Measurements from ENCODE around the gene DOCK10. TPM values are rescaled to one million over a fixed set of nuclear protein-coding genes. Genes with fewer than 3 reads are reported as not detected.

The DOCK10 gene
- total RNA-seq, 4 donors from 2014 or later = 3.8 to 33.2 (median 12.3) TPM

- H3K9me3 ChIP-seq = no peaks in the 10 kb centered on the region
- no peaks in the 10 kb centered on the region for H3K4me1 ChIP-seq
- TF ChIP-seq CTCF (IDR thresholded peaks at IDR 0.05) (no peak), POLR2A (IDR thresholded peaks at IDR 0.05) (no peak)
- DNase-seq = no peak
- H3K36me3 ChIP-seq = no peaks in the 10 kb centered on the region
- no peaks in the 10 kb centered on the region for H3K27me3 ChIP-seq
- H3K4me3 ChIP-seq = no peak overlapping the region
- H3K27ac ChIP-seq = no peak overlapping the region
- intact Hi-C loops (cut with DNase I; ENCODE audit: low total_unique reads) = no loop called here
Observed at GRCh38 chr2:224757934-224758548, 284.2 kb downstream of the DOCK10 start.

GRCh38 chr2:224753743-224754540 lies 288.3 kb downstream of the DOCK10 start:
- no peaks in the 10 kb centered on the region for H3K4me1 ChIP-seq
- H3K27ac ChIP-seq = no peak overlapping the region
- no peak overlapping the region for H3K4me3 ChIP-seq
- no peaks in the 10 kb centered on the region for H3K36me3 ChIP-seq
- no peak for DNase-seq
- H3K9me3 ChIP-seq = no peaks in the 10 kb centered on the region
- no peaks in the 10 kb centered on the region for H3K27me3 ChIP-seq
- no peak for TF ChIP-seq CTCF (IDR thresholded peaks at IDR 0.05)
- intact Hi-C loops (cut with DNase I; ENCODE audit: low total_unique reads) = no loop called here

- Histone ChIP-seq H3K36me3 (no peaks in the 10 kb centered on the region), H3K27me3 (no peaks in the 10 kb centered on the region), H3K27ac (no peak overlapping the region), H3K9me3 (no peaks in the 10 kb centered on the region), H3K4me1 (no peaks in the 10 kb centered on the region), H3K4me3 (no peak overlapping the region)
- no peak for DNase-seq
- TF ChIP-seq CTCF (IDR thresholded peaks at IDR 0.05) = no peak
- TF ChIP-seq POLR2A (IDR thresholded peaks at IDR 0.05) = no peak
- intact Hi-C loops (cut with DNase I; ENCODE audit: low total_unique reads) = no loop called here
Observed at GRCh38 chr2:224751996-224752698, 290.1 kb downstream of the DOCK10 start.

GRCh38 chr2:224749136-224749535 lies 293.1 kb downstream of the DOCK10 start:
- intact Hi-C loops (cut with DNase I; ENCODE audit: low total_unique reads) = no loop called here
- Histone ChIP-seq H3K4me1 (no peaks in the 10 kb centered on the region), H3K4me3 (no peak overlapping the region), H3K27ac (no peak overlapping the region), H3K36me3 (no peaks in the 10 kb centered on the region), H3K27me3 (no peaks in the 10 kb centered on the region), H3K9me3 (no peaks in the 10 kb centered on the region)
- TF ChIP-seq POLR2A (IDR thresholded peaks at IDR 0.05) = no peak
- TF ChIP-seq CTCF (IDR thresholded peaks at IDR 0.05) = no peak
- DNase-seq = no peak

GRCh38 chr2:224747765-224748164 lies 294.5 kb downstream of the DOCK10 start:
- H3K27me3 ChIP-seq = no peaks in the 10 kb centered on the region
- no peak for DNase-seq
- intact Hi-C loops (cut with DNase I; ENCODE audit: low total_unique reads) = no loop called here
- H3K4me3 ChIP-seq = no peak overlapping the region
- no peaks in the 10 kb centered on the region for H3K36me3 ChIP-seq
- no peak overlapping the region for H3K27ac ChIP-seq
- no peak for TF ChIP-seq POLR2A (IDR thresholded peaks at IDR 0.05)
- no peak for TF ChIP-seq CTCF (IDR thresholded peaks at IDR 0.05)
- no peaks in the 10 kb centered on the region for H3K9me3 ChIP-seq
- no peaks in the 10 kb centered on the region for H3K4me1 ChIP-seq

Data from uterus (tissue), 4 donors.